ENCODE results near the gene NPAS2. TPM values are rescaled to one million over a fixed set of nuclear protein-coding genes. Genes with fewer than 3 reads are reported as not detected.

The NPAS2 gene
- total RNA-seq, 2 donors from 2014 or later: 3.9 to 11.4 TPM

DNA sequence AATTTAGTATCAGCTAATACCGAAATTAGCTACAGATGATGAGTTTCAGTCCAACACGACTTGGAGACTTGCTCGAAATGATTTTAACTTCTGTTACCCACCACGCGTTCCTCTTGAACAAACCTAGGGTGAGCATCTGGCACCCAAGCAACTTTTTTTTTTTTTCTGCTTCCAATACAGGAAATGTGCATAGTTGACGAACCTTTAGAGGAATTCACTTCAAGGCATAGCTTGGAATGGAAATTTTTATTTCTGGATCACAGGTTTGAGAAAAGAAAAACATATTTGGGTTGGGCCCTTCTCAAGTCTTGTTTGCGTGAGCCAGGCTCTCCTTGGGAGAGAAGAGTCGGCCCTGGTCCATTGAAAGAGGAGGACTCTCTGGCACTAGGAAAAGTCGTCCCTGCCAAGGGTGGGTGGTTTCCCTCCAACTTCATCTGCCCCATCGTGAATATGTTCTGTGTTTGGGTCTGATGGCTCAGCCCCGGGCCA, 144.8 kb downstream of the NPAS2 start:
- no peaks in the 10 kb centered on the region for H3K9me3 Mint-ChIP-seq
- H3K4me3 Mint-ChIP-seq: no peak overlapping the region
- H3K36me3 Mint-ChIP-seq (ENCODE audit: low read depth): no peaks in the 10 kb centered on the region

DNA sequence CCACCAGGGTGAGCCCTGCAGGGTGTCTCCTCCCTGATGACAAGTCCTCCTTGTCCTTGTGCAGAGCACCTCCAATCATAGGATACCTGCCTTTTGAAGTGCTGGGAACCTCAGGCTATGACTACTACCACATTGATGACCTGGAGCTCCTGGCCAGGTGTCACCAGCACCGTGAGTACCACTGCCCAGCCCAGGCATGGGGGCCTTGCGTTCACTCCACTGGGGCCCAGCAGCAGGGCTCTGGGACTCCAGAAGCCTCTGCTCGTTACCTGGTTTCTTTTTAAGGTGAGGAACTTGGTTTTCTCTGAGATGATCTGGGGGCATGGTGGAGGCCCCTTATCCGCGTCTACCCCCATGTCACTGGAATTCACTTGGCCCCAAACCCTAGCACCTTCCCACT, 145.7 kb downstream of the NPAS2 start:
- no peaks in the 10 kb centered on the region for H3K36me3 Mint-ChIP-seq (ENCODE audit: low read depth)
- H3K27me3 Mint-ChIP-seq: no peaks in the 10 kb centered on the region
- ATAC-seq (replicated peaks): no peak
- no peaks in the 10 kb centered on the region for H3K4me1 Mint-ChIP-seq
- H3K4me3 Mint-ChIP-seq: no peak overlapping the region
- no peak overlapping the region for H3K27ac Mint-ChIP-seq
- H3K9me3 Mint-ChIP-seq: no peaks in the 10 kb centered on the region

More for the DNA sequence above, 144.8 kb downstream of the NPAS2 start:
- ATAC-seq (replicated peaks): no peak
- Mint-ChIP-seq H3K27ac (no peak overlapping the region), H3K4me1 (peaks cover 2% of the 10 kb centered on the region), H3K27me3 (no peaks in the 10 kb centered on the region)

DNA sequence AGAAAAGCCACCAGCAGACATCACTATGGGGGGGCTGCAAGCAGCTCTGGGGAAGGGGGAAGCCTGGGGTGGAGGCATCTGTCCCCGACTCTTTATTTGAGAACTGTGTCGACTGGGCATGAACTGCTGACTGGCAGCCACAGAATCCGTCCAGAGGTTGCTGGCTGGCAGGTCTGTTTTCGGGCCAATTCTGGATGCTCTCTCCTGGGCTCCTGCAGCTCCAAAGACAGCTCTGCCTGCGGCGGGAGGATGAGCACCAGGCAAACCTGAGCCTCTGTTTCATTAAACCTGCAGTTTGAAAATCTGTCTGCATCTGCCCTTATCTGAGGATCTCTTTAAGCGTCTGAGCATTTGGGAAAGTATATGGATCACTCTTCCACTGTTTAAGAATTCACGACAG, 147.8 kb downstream of the NPAS2 start:
- H3K27ac Mint-ChIP-seq: no peak overlapping the region

DNA sequence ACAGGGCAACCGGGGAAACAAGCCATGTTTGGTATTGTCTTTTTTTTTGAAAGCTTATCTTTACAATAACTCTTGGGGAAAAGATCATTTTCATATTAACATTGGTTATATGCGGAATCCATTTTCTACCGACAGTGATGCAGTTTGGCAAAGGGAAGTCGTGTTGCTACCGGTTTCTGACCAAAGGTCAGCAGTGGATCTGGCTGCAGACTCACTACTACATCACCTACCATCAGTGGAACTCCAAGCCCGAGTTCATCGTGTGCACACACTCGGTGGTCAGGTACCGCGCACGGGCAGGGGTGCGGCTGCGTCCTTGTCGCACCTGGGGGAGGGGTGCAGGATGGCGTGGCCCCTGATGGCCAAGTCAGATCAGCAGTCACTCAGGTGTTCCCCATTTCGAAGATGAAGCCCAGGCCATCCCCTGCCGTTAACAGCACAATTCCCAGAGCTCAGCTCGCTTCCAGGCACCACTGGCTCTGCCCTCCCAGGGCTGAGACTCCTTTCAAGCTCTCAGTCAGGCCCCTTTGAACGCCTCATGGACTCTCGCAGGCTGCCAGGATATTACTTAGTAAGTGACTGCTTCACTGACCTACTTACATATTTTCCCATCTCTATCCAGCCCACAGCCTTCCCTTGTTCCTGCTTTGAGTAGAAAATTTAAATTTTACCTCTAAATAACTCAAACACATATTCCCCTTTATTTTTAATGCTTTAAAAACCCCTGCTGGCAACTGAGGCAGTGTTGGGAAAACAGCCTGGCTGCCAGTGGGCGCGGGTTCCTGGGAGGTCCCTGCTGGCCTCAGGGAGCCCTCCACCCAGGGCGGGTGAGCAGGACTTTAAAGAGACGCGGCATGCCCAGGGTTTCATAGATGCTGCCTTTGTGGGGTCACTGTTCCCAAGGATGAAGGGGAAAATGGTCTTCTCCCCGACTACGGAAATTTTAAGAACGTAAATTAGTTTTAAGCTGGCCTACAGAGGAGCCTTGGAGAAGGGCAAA, 148.5 kb downstream of the NPAS2 start:
- Mint-ChIP-seq H3K9me3 (no peaks in the 10 kb centered on the region), H3K4me1 (no peaks in the 10 kb centered on the region), H3K4me3 (no peak overlapping the region), H3K36me3 (ENCODE audit: low read depth) (no peaks in the 10 kb centered on the region), H3K27ac (no peak overlapping the region), H3K27me3 (no peaks in the 10 kb centered on the region)
- ATAC-seq (replicated peaks): no peak

More for the DNA sequence above, 147.8 kb downstream of the NPAS2 start:
- no peak for ATAC-seq (replicated peaks)
- no peaks in the 10 kb centered on the region for H3K36me3 Mint-ChIP-seq (ENCODE audit: low read depth)
- no peaks in the 10 kb centered on the region for H3K4me1 Mint-ChIP-seq
- H3K4me3 Mint-ChIP-seq: no peak overlapping the region
- H3K9me3 Mint-ChIP-seq: no peaks in the 10 kb centered on the region
- H3K27me3 Mint-ChIP-seq: no peaks in the 10 kb centered on the region

DNA sequence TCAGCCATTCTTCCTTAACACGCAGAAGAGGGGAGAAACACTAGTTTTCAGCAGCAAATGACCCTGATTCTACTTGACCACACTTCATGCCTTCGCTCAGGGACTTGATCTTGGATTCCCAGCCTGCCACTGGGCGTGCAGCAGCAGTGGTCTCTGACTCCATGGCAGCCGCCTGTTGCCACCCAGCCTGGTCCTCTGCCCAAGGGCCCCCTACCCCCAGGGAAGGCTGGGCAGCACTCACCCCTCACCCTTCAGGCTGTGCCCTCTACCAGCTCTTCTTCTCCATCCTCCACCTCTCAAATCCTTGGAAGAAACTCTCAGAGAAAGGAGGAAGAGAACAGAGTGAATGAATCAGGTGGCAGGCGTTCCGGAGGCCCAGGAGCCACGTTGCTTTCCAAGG, 150.1 kb downstream of the NPAS2 start:
- no peaks in the 10 kb centered on the region for H3K4me1 Mint-ChIP-seq
- no peaks in the 10 kb centered on the region for H3K36me3 Mint-ChIP-seq (ENCODE audit: low read depth)
- no peaks in the 10 kb centered on the region for H3K9me3 Mint-ChIP-seq
- no peak for ATAC-seq (replicated peaks)
- H3K27me3 Mint-ChIP-seq: no peaks in the 10 kb centered on the region
- no peak overlapping the region for H3K4me3 Mint-ChIP-seq
- no peak overlapping the region for H3K27ac Mint-ChIP-seq

DNA sequence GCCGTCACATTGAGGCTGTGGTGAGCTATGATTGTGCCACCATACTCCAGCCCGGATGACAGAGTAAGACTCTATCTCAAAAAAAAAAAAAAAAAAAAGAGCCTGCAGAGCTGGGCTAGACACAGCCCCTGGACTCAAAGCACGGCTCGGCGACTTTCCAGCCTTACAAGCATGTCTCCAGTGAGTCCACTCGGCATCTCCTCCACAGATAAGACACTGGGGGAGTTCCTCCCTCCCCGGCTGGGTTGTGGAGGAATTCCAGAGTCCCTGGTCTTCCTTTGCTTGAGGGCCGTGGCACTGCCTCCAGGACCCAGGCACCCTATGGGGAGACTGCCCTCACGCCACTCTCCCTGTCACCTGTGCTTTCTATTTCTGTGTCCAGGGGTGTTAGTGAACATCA, 151.3 kb downstream of the NPAS2 start:
- ATAC-seq (replicated peaks): no peak
- Mint-ChIP-seq H3K27ac (no peak overlapping the region), H3K4me1 (no peaks in the 10 kb centered on the region), H3K36me3 (ENCODE audit: low read depth) (no peaks in the 10 kb centered on the region), H3K4me3 (no peak overlapping the region), H3K9me3 (no peaks in the 10 kb centered on the region), H3K27me3 (no peaks in the 10 kb centered on the region)

DNA sequence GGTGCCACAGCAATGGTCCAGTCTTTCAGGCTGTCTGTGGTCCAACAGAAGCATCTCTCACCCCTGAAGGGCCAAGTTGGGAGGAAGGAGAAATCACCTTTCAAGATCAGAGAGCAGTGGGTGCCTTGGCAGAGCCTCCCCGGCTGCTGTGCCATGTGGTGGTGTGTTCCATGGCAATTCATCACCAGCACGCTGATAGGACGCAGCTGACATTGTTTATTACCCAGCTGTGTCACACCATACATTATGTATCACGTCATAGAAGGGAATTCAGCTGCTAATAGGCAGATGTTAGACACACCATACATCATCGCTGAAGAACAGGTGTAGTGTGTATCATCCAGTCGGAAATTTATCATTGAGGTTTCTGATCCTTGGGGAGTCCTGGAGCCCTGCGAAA, 152.5 kb downstream of the NPAS2 start:
- H3K4me1 Mint-ChIP-seq: no peaks in the 10 kb centered on the region
- ATAC-seq (replicated peaks): no peak
- no peak overlapping the region for H3K27ac Mint-ChIP-seq
- H3K4me3 Mint-ChIP-seq: no peak overlapping the region
- H3K27me3 Mint-ChIP-seq: no peaks in the 10 kb centered on the region
- no peaks in the 10 kb centered on the region for H3K36me3 Mint-ChIP-seq (ENCODE audit: low read depth)
- H3K9me3 Mint-ChIP-seq: no peaks in the 10 kb centered on the region

DNA sequence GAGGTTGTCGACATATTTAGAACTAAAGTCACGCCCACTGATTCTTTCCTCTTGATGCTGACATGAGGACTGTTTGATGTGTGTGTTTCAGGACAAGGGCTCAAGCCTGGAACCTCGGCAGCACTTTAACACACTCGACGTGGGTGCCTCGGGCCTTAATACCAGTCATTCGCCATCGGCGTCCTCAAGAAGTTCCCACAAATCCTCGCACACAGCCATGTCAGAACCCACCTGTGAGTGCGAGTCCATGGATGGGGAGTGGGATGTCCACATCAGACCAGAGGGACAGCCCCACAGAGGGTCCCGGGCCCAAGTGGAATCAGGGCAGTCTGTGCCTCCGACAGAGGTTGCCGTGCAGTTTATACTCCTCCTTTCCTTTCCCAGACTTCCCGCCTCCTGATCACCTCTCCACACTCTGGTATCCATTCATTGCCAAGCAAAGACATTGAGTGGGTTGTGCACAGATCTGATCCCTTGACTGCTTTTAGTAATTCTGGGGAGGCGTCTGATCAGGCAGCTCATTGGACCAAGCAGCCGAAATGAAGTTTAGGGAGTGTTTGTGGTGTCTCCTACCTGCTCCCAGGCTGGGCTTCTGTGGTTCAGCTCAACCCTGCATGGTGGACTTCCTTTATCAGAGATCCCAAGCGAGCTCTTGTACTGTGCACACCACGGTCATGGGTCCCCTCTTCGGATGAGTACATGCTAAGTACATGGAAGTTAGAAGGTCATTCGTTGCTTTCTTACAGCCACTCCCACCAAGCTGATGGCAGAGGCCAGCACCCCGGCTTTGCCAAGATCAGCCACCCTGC, 155.0 kb downstream of the NPAS2 start:
- Mint-ChIP-seq H3K4me1 (no peaks in the 10 kb centered on the region), H3K27ac (no peak overlapping the region), H3K9me3 (no peaks in the 10 kb centered on the region), H3K4me3 (no peak overlapping the region), H3K27me3 (no peaks in the 10 kb centered on the region), H3K36me3 (ENCODE audit: low read depth) (no peaks in the 10 kb centered on the region)
- ATAC-seq (replicated peaks): no peak

DNA sequence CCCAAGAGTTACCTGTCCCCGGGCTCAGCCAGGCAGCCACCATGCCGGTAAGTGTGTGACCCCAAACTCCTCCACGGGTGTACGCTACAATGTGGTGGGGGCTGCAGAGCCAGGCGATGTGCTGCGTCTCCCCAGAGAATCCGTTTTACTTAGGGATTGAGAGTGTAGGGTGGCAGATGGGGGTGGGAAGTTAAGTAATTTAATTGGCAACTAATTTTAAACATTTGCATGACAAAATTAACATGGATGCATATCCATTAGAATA, 155.5 kb downstream of the NPAS2 start:
- no peaks in the 10 kb centered on the region for H3K4me1 Mint-ChIP-seq

DNA sequence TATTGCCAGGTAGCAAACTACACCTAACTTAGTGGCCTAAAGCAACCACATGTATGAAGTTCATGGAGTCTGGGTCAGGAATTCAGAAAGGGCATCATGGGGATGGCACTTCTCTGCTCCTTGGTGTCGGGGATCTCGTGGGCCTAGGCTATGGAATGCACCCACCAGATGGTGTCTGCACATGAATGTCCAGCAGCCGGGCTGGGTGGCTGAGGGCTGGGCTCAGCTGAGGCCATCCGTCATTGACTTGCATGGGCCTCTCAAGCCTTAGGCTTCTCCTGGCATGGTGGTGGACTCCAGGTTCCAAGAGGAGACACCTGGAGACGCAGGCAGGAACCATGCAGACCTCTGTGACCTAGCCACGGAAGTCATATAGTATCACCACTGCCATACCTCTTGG, 156.1 kb downstream of the NPAS2 start:
- Mint-ChIP-seq H3K4me1 (no peaks in the 10 kb centered on the region), H3K27ac (no peak overlapping the region), H3K9me3 (no peaks in the 10 kb centered on the region), H3K27me3 (no peaks in the 10 kb centered on the region), H3K4me3 (no peak overlapping the region), H3K36me3 (ENCODE audit: low read depth) (no peaks in the 10 kb centered on the region)
- no peak for ATAC-seq (replicated peaks)

More for the DNA sequence above, 155.5 kb downstream of the NPAS2 start:
- no peak for ATAC-seq (replicated peaks)
- no peaks in the 10 kb centered on the region for H3K9me3 Mint-ChIP-seq
- no peak overlapping the region for H3K27ac Mint-ChIP-seq
- no peaks in the 10 kb centered on the region for H3K27me3 Mint-ChIP-seq
- H3K36me3 Mint-ChIP-seq (ENCODE audit: low read depth): no peaks in the 10 kb centered on the region
- H3K4me3 Mint-ChIP-seq: no peak overlapping the region

DNA sequence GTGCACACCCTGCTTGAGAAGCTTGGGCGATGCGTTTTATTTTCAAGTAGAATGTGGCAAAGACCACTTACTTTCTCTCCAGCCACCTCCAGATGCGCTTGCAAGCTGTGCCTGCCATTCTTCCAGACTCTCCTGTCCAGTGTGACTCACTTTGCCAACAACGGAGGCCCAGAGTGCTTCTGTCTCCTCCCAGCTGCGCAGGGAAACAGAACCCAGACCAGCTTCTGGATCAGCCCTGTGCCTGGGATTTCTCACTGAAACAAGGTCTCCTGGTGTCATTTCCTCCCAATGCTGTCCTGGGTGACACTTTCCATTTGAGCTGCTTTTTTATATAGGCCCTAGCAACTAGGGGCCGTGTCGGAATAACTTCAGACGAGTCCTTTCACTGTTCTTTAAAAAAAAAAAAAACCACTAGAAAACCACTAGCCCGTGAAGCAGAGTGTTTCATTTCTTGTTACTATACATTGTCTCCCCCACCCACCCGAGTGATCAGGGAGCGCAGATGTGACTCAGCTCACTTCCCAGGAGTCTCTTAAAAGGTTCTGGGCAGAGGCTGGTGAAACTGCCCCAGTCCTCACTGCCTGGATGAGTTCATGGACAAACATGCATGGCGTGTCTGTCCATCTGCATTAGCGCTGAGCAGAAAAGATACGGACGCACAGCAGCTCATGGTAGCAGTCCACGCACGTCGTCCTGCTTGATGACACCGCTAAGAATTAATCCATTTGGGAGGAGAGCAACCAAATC, 156.9 kb downstream of the NPAS2 start:
- Mint-ChIP-seq H3K27ac (peak overlapping the region; percentile 39), H3K4me1 (no peaks in the 10 kb centered on the region), H3K9me3 (no peaks in the 10 kb centered on the region), H3K4me3 (peak overlapping the region; percentile 13), H3K36me3 (ENCODE audit: low read depth) (no peaks in the 10 kb centered on the region), H3K27me3 (no peaks in the 10 kb centered on the region)
- peak; percentile 69 for ATAC-seq (replicated peaks)

DNA sequence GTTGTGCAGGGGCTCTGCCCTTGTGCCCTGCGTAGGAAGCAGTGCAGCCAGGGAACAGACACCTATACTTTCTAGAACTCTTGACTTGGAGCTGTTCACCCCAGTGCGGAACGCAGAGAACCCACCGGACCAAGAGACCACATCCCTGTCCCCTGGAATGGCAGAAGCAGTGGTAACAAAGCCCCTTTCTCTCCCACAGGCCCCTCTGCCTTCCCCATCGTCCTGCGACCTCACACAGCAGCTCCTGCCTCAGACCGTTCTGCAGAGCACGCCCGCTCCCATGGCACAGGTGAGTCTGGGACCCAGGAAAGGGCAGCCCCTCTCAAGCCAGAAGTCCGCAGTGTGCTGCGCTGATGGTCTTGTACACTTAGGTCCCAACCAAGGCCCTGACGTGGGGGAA, 157.6 kb downstream of the NPAS2 start:
- no peak overlapping the region for H3K4me3 Mint-ChIP-seq

DNA sequence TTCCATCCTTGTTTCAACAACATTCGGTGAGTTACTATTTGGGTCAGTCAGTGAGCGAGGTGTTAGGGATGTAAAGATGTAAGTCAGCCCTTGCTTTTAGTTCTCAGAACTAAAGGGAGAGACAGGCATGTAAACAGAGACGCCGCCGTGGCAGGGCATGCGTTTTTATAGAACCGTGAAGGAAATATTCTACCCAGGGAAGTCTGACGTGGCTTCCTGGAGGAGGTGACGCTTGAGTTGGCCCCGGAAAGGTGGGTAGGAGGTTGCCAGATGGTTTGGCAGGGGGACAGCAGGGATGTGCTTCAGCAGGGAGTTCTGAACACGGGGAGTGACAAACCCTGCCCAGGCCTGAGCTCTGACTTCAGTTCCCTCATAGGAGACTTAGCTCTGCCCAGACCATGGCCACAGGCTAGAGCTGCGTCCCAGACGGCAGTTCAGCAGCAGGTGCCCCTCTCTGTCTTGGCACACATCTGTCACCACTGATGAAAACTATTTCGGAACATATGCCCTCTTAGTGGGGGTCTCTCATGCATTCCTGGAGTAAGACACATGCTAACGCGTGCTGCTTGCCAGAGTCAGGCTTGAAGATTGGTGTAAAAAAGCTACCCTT, 158.7 kb downstream of the NPAS2 start:
- peak overlapping the region; percentile 66 for H3K27ac Mint-ChIP-seq
- peak overlapping the region; percentile 56 for H3K4me3 Mint-ChIP-seq
- no peaks in the 10 kb centered on the region for H3K4me1 Mint-ChIP-seq
- peak; percentile 74 for ATAC-seq (replicated peaks)
- H3K9me3 Mint-ChIP-seq: no peaks in the 10 kb centered on the region
- H3K36me3 Mint-ChIP-seq (ENCODE audit: low read depth): no peaks in the 10 kb centered on the region
- H3K27me3 Mint-ChIP-seq: no peaks in the 10 kb centered on the region

More for the DNA sequence above, 157.6 kb downstream of the NPAS2 start:
- no peak for ATAC-seq (replicated peaks)
- H3K36me3 Mint-ChIP-seq (ENCODE audit: low read depth): no peaks in the 10 kb centered on the region
- no peaks in the 10 kb centered on the region for H3K4me1 Mint-ChIP-seq
- H3K9me3 Mint-ChIP-seq: no peaks in the 10 kb centered on the region
- no peaks in the 10 kb centered on the region for H3K27me3 Mint-ChIP-seq
- H3K27ac Mint-ChIP-seq: no peak overlapping the region

DNA sequence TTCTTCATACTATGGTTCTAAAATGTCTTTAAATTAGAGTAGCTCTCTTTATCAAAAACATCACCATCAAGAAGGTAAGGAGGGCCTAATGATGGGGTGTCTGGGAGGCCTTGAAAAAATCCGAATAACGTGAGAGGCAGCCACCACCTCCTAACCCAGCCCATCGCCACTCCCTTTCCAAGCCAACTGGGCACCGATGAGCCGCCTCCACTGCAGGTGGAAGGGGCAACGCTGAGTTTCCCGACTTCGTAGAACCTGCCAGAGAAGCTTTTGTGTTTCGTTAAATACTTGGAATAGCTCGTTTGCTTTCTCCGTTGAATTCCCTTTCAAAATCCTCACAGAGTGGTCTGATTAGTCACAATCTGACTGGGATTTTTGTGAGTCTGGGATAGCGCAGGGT, 160.1 kb downstream of the NPAS2 start:
- no peaks in the 10 kb centered on the region for H3K27me3 Mint-ChIP-seq
- H3K4me3 Mint-ChIP-seq: no peak overlapping the region
- no peaks in the 10 kb centered on the region for H3K36me3 Mint-ChIP-seq (ENCODE audit: low read depth)
- H3K4me1 Mint-ChIP-seq: peaks cover 4% of the 10 kb centered on the region
- H3K27ac Mint-ChIP-seq: no peak overlapping the region
- ATAC-seq (replicated peaks): no peak
- H3K9me3 Mint-ChIP-seq: no peaks in the 10 kb centered on the region

All from activated T-helper 17 cell treated with anti-CD3 and anti-CD28 coated beads, Interleukin-2, amount 50 U/mL, for 72 hours (primary cell).